Breast epithelium (tissue), 4 donors: ENCODE measurements around the gene GNG10. TPM values are rescaled to one million over a fixed set of nuclear protein-coding genes. Genes with fewer than 3 reads are reported as not detected.
"Not testable (repeated sequence)": the region's sequence is repeated elsewhere in the genome, so short reads cannot be mapped to it uniquely, and the experiment has no call there.

Experiments
- DNase-seq, 2 donors: peaks; one replicate each; pipeline ENCODE4 v3.0.0-alpha.2; 2019; ENCODE audit warnings: low spot score in 2 of 2
- H3K27ac ChIP-seq, 2 donors: fragments of 200-600 bp; sonication (generic) in 1 of 2; one replicate each; pipeline ENCODE4 v1.5.1; 2016 to 2019; ENCODE audit warnings: mild to moderate bottlenecking in 1 of 2
- H3K27me3 ChIP-seq, 2 donors: fragments of 200-600 bp; sonication (generic) in 1 of 2; one replicate each; pipeline versions ENCODE4 v1.5.1 to v1.6.0; 2017 to 2019; ENCODE audit warnings: control low read depth in 1 of 2, mild to moderate bottlenecking in 1 of 2
- H3K36me3 ChIP-seq: fragments of 200-600 bp; one replicate; pipeline ENCODE4 v1.5.1; 2019
- H3K4me1 ChIP-seq, 2 donors: fragments of 200-600 bp; sonication (generic); one replicate each; pipeline ENCODE4 v1.5.1; 2016 to 2019; ENCODE audit warnings: control low read depth in 1 of 2
- H3K4me3 ChIP-seq, 3 donors: fragments of 200-600 bp; sonication (generic); 1 replicate in 2 of 3; 2 replicates in 1 of 3; pipeline ENCODE4 v1.5.1; 2016 to 2019; ENCODE audit warnings: mild to moderate bottlenecking in 3 of 3, moderate library complexity in 2 of 3
- H3K9me3 ChIP-seq, 2 donors: fragments of 200-600 bp; sonication (generic) in 1 of 2; one replicate each; pipeline ENCODE4 v1.5.1; 2016 to 2019; ENCODE audit warnings: control low read depth in 1 of 2
- POLR2A ChIP-seq: fragments of 450-650 bp; IDR thresholded peaks from one replicate; pipeline ENCODE4 v1.6.1; 2016; ENCODE audit warnings: antibody characterized with exemption, mild to moderate bottlenecking, moderate library complexity
- POLR2AphosphoS5 ChIP-seq, 3 donors: sonication (generic); formaldehyde crosslinking; IDR thresholded peaks; one replicate each; pipeline ENCODE4 v1.6.1; 2017; ENCODE audit warnings: antibody characterized with exemption in 3 of 3
- intact Hi-C: fragments of 100-400 bp; cut with DNase I; formaldehyde crosslinking; loops from one replicate; pipeline ENCODE4 v1.15.1; 2023; ENCODE audit warnings: low total_unique reads
- total RNA-seq, 3 donors: library from RNA; depleted of rRNA; stranded (reverse); fragments of >200 nt; gene quantifications; one replicate each; pipeline ENCODE4 v1.1.0, GENCODE V29; 2016
- TF ChIP-seq, protein P1 (sequence below), 3 donors: fragments of 450-650 bp; IDR thresholded peaks; one replicate each; pipeline ENCODE4 v1.5.1; 2016 to 2017; ENCODE audit warnings: antibody characterized with exemption in 3 of 3, mild to moderate bottlenecking in 3 of 3, moderate library complexity in 3 of 3

The GNG10 gene
- total RNA-seq, 3 donors from 2014 or later, result 53.4 to 95.7 (median 91.4) TPM

DNA sequence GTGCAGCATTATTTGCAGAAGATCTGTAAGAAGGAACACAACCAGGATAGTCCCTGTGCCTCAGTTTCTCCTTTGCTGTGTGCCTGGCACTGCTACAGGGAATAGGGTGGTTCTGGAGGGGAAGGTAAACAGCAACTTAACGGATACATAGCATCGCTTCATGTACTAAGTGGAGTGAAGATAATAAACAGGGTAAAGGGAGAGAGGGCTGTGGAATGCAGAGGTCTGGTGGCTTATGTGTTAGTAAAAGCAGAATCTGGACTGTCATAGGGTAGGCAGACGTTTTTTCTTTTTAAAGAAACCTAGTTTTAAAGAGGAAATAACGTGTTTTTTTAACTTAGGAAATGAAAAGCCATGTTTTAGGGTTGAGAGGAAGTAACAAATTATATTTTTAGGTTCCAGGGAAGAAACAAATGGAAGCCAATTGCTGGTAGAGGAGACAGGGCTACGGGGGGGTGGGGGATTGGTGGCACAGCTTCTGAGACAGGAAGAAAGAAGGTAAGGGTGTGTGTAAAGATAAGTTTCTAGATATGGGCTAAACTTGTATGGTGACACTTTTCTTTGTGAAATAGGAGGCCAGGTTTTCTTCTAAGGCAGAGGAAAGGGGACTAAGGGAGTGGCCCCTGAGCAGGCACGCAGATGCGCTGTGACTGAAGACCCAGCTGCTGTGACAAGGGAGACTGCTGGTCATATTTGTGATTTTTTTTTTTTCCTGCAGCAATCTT is 1.3 kb downstream of the GNG10 start:
- peak overlapping the region in 1 of 2 donors; percentile 70 for H3K27ac ChIP-seq
- H3K9me3 ChIP-seq, result no peaks in the 10 kb centered on the region
- H3K27me3 ChIP-seq, result no peaks in the 10 kb centered on the region
- no peaks in the 10 kb centered on the region for H3K4me1 ChIP-seq
- no peak for DNase-seq
- peak overlapping the region; percentile 76 to 77 (median 76) for H3K4me3 ChIP-seq
- intact Hi-C loops, result loop anchor here (5.0 kb wide), 1 partner anchor 375 kb away; no protein-coding TSS in a partner anchor
- no peaks in the 10 kb centered on the region for H3K36me3 ChIP-seq
- TF ChIP-seq POLR2A (no peak), POLR2AphosphoS5 (IDR thresholded peaks at IDR 0.05) (no peak)
- TF ChIP-seq, protein P1, sequence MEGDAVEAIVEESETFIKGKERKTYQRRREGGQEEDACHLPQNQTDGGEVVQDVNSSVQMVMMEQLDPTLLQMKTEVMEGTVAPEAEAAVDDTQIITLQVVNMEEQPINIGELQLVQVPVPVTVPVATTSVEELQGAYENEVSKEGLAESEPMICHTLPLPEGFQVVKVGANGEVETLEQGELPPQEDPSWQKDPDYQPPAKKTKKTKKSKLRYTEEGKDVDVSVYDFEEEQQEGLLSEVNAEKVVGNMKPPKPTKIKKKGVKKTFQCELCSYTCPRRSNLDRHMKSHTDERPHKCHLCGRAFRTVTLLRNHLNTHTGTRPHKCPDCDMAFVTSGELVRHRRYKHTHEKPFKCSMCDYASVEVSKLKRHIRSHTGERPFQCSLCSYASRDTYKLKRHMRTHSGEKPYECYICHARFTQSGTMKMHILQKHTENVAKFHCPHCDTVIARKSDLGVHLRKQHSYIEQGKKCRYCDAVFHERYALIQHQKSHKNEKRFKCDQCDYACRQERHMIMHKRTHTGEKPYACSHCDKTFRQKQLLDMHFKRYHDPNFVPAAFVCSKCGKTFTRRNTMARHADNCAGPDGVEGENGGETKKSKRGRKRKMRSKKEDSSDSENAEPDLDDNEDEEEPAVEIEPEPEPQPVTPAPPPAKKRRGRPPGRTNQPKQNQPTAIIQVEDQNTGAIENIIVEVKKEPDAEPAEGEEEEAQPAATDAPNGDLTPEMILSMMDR (IDR thresholded peaks at IDR 0.05), result no peak

DNA sequence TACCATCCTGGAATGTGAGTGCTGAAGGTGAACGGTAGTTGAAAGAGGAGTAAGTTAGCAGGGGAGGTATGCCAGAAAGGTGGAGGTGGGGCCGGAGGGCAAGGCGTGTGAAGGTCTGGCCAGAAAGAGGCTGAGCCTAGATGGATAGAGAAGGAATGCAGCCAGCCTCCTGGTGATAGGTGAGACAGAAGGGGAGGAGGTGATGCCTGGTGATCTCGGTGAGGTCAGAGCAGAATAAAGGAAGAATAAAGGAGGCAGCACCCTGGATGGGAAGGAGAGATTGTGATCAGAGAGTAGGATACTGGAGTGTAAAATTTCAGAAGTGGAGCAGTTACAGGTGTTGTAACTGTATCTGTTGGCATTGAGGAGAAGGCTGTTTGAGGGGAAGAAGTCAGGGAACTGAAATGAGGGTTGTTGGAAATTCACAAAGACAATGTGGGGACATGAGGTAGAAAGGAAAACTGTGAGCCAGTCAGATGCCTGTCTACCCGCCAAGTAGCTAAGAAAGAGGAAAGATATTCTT is 2.0 kb downstream of the GNG10 start:
- H3K27ac ChIP-seq, result no peak overlapping the region
- intact Hi-C loops, result loop anchor here (5.0 kb wide), 1 partner anchor 374 kb away; no protein-coding TSS in a partner anchor
- no peaks in the 10 kb centered on the region for H3K9me3 ChIP-seq

DNA sequence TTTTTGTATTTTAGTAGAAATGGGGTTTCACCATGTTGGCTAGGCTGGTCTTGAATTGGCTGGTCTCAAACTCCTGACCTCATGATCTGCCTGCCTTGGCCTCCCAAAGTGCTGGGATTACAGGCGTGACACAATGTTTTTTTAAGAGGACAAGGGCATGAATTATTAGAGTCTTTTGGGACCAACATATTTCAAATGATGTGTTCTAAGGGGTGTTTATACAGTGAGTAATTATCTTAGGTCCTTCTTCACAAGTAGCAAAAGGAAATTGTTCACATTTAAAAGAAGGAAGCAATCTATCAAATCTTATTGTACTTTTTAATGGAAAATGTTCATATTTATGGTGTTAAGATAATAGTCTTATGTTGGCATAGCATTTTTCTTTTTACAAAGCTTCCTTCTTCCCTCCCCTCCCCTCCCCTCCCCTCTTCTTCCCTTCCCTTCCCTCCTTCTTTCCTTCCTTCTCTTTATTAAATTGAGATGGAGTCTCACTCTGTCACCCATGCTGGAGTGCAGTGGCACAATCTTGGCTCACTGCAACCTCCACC is 6.7 kb downstream of the GNG10 start:
- no peaks in the 10 kb centered on the region for H3K27me3 ChIP-seq
- no peak overlapping the region for H3K27ac ChIP-seq
- H3K9me3 ChIP-seq, result no peaks in the 10 kb centered on the region
- H3K4me1 ChIP-seq, result no peaks in the 10 kb centered on the region
- intact Hi-C loops, result no loop called here
- TF ChIP-seq POLR2AphosphoS5 (IDR thresholded peaks at IDR 0.05), result no peak
- TF ChIP-seq POLR2A, result no peak
- TF ChIP-seq, protein P1 (IDR thresholded peaks at IDR 0.05), result no peak
- H3K36me3 ChIP-seq, result no peaks in the 10 kb centered on the region
- no peak for DNase-seq
- no peak overlapping the region for H3K4me3 ChIP-seq

More for the DNA sequence above, 2.0 kb downstream of the GNG10 start:
- no peaks in the 10 kb centered on the region for H3K4me1 ChIP-seq
- TF ChIP-seq POLR2A (no peak), POLR2AphosphoS5 (IDR thresholded peaks at IDR 0.05) (no peak)
- TF ChIP-seq, protein P1 (IDR thresholded peaks at IDR 0.05), result no peak
- H3K4me3 ChIP-seq, result no peak overlapping the region
- H3K27me3 ChIP-seq, result no peaks in the 10 kb centered on the region
- no peak for DNase-seq
- no peaks in the 10 kb centered on the region for H3K36me3 ChIP-seq

DNA sequence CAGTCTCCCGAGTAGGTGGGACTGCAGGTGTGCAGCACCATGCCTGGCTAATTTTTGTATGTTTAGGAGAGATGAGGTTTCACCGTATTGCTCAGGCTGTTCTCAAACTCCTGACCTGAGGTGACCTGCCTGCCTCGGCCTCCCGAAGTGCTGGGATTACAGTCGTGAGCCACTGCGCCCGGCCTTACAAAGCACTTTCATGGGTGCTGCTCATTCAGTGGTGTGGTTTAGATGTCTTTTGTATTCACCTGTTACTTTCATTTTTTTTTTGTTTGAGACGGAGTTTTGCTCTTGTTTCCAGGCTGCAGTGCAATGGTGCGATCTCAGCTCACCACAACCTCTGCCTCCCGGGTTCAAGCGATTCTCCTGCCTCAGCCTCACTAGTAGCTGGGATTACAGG is 7.2 kb downstream of the GNG10 start:
- H3K27me3 ChIP-seq, H3K9me3 ChIP-seq, H3K27ac ChIP-seq, H3K36me3 ChIP-seq, intact Hi-C loops, H3K4me1 ChIP-seq, DNase-seq, H3K4me3 ChIP-seq: not testable (repeated sequence)

GRCh38 chr9:111674319-111674718 is 12.9 kb downstream of the GNG10 start:
- intact Hi-C loops, result no loop called here
- no peaks in the 10 kb centered on the region for H3K27me3 ChIP-seq
- no peak overlapping the region for H3K4me3 ChIP-seq
- no peaks in the 10 kb centered on the region for H3K4me1 ChIP-seq
- DNase-seq, result no peak
- no peaks in the 10 kb centered on the region for H3K36me3 ChIP-seq
- TF ChIP-seq, protein P1 (IDR thresholded peaks at IDR 0.05), result no peak
- TF ChIP-seq POLR2A (no peak), POLR2AphosphoS5 (IDR thresholded peaks at IDR 0.05) (no peak)
- H3K9me3 ChIP-seq, result no peaks in the 10 kb centered on the region
- no peak overlapping the region for H3K27ac ChIP-seq
